ENCODE data around the gene SEMA5A.

SEMA5A gene

GRCh38 chr5:9062873-9063272 lies 483.0 kb downstream of the SEMA5A start:
- no peak for DNase-seq (ENCODE audit: low read depth in 2 of 2)

GRCh38 chr5:9059920-9060691 lies 485.8 kb downstream of the SEMA5A start:
- DNase-seq (ENCODE audit: low read depth in 2 of 2), result no peak

GRCh38 chr5:9058666-9059065 lies 487.2 kb downstream of the SEMA5A start:
- DNase-seq (ENCODE audit: low read depth in 2 of 2), result no peak

GRCh38 chr5:9058161-9058560 lies 487.7 kb downstream of the SEMA5A start:
- no peak for DNase-seq (ENCODE audit: low read depth in 2 of 2)

GRCh38 chr5:9057406-9058000 lies 488.4 kb downstream of the SEMA5A start:
- no peak for DNase-seq (ENCODE audit: low read depth in 2 of 2)

- no peak for DNase-seq (ENCODE audit: low read depth in 2 of 2)
Observed at GRCh38 chr5:9056046-9056445, 489.8 kb downstream of the SEMA5A start.

GRCh38 chr5:9054821-9055589 lies 490.9 kb downstream of the SEMA5A start:
- DNase-seq (ENCODE audit: low read depth in 2 of 2), result no peak

GRCh38 chr5:9054322-9054721 lies 491.6 kb downstream of the SEMA5A start:
- DNase-seq (ENCODE audit: low read depth in 2 of 2), result no peak

GRCh38 chr5:9052421-9052820 lies 493.5 kb downstream of the SEMA5A start:
- no peak for DNase-seq (ENCODE audit: low read depth in 2 of 2)

GRCh38 chr5:9051779-9052178 lies 494.1 kb downstream of the SEMA5A start:
- no peak for DNase-seq (ENCODE audit: low read depth in 2 of 2)

GRCh38 chr5:9047932-9048331 lies 497.9 kb downstream of the SEMA5A start:
- no peak for DNase-seq (ENCODE audit: low read depth in 2 of 2)

GRCh38 chr5:9046756-9047481 lies 499.0 kb downstream of the SEMA5A start:
- no peak for DNase-seq (ENCODE audit: low read depth in 2 of 2)

GRCh38 chr5:9045946-9046345 lies 499.9 kb downstream of the SEMA5A start:
- DNase-seq (ENCODE audit: low read depth in 2 of 2), result no peak

- DNase-seq (ENCODE audit: low read depth in 2 of 2), result no peak
Observed at GRCh38 chr5:9042241-9042640, 503.6 kb downstream of the SEMA5A start.

- no peak for DNase-seq (ENCODE audit: low read depth in 2 of 2)
Observed at GRCh38 chr5:9040475-9040874, 505.4 kb downstream of the SEMA5A start.

GRCh38 chr5:9037048-9037447 lies 508.8 kb downstream of the SEMA5A start:
- DNase-seq (ENCODE audit: low read depth in 2 of 2), result no peak

GRCh38 chr5:9035346-9035745 lies 510.5 kb downstream of the SEMA5A start:
- no peak for DNase-seq (ENCODE audit: low read depth in 2 of 2)

GRCh38 chr5:9034649-9035048 lies 511.2 kb downstream of the SEMA5A start:
- no peak for DNase-seq (ENCODE audit: low read depth in 2 of 2)

GRCh38 chr5:9033524-9033923 lies 512.4 kb downstream of the SEMA5A start:
- no peak for DNase-seq (ENCODE audit: low read depth in 2 of 2)

GRCh38 chr5:9025942-9026341 lies 519.9 kb downstream of the SEMA5A start:
- DNase-seq (ENCODE audit: low read depth in 2 of 2), result no peak

- no peak for DNase-seq (ENCODE audit: low read depth in 2 of 2)
Observed at GRCh38 chr5:9020996-9021395, 524.9 kb downstream of the SEMA5A start.

- no peak for DNase-seq (ENCODE audit: low read depth in 2 of 2)
Observed at GRCh38 chr5:9015937-9016270, 530.0 kb downstream of the SEMA5A start.
